SW480 (cell line): Measurements from ENCODE around the gene SELENOS.

Experiments
- DNase-seq: peaks from one replicate; pipeline ENCODE4 v3.0.0-alpha.2; 2016; ENCODE audit warnings: low spot score

The SELENOS gene

GRCh38 chr15:101276501-101277037, 716 bp downstream of the SELENOS start:
- DNase-seq, result peak; percentile 36

- no peak for DNase-seq
Measured at GRCh38 chr15:101275018-101275417, 2.3 kb downstream of the SELENOS start.

GRCh38 chr15:101273534-101273933, 3.8 kb downstream of the SELENOS start:
- DNase-seq, result no peak

- DNase-seq, result no peak
Measured at GRCh38 chr15:101272584-101272983, 4.7 kb downstream of the SELENOS start.

GRCh38 chr15:101269479-101270223, 7.6 kb downstream of the SELENOS start:
- no peak for DNase-seq

GRCh38 chr15:101267320-101268104, 9.8 kb downstream of the SELENOS start:
- DNase-seq, result peak; percentile 22

- DNase-seq, result no peak
Measured at GRCh38 chr15:101266787-101267186, 10.5 kb downstream of the SELENOS start.

GRCh38 chr15:101266034-101266433, 11.3 kb downstream of the SELENOS start:
- no peak for DNase-seq

- DNase-seq, result no peak
Measured at GRCh38 chr15:101264911-101265641, 12.2 kb downstream of the SELENOS start.

- DNase-seq, result no peak
Measured at GRCh38 chr15:101264011-101264410, 13.3 kb downstream of the SELENOS start.

- no peak for DNase-seq
Measured at GRCh38 chr15:101262551-101262950, 14.7 kb downstream of the SELENOS start.

- peak; percentile 59 for DNase-seq
Measured at GRCh38 chr15:101258238-101259144, 18.8 kb downstream of the SELENOS start.

GRCh38 chr15:101256757-101257156, 20.5 kb downstream of the SELENOS start:
- DNase-seq, result peak; percentile 26

GRCh38 chr15:101255615-101256241, 21.6 kb downstream of the SELENOS start:
- DNase-seq, result no peak

GRCh38 chr15:101255051-101255395, 22.3 kb downstream of the SELENOS start:
- DNase-seq, result no peak

GRCh38 chr15:101254157-101255050, 22.9 kb downstream of the SELENOS start:
- no peak for DNase-seq

GRCh38 chr15:101252836-101253235, 24.4 kb downstream of the SELENOS start:
- no peak for DNase-seq

- peak; percentile 87 for DNase-seq
Measured at GRCh38 chr15:101251830-101252820, 25.2 kb downstream of the SELENOS start, which contains the start of gene CHSY1. Gene CHSY1, minus strand, starts transcription at chr15:101252048. Its CDS starts 592 bp downstream, at chr15:101251456.
